GM18508 (cell line): Measurements from ENCODE around the gene SHLD1.
"Not testable (repeated sequence)": the region's sequence is repeated elsewhere in the genome, so short reads cannot be mapped to it uniquely, and the experiment has no call there.

Source experiments
- ATAC-seq: cut with Tn5 transposase; IDR thresholded peaks from one replicate; pipeline ENCODE4 v1.9.1; 2021; ENCODE audit warnings: moderate number of reproducible peaks; ENCODE audit not compliant: insufficient read depth, unreplicated experiment

SHLD1 gene

GRCh38 chr20:5779071-5779900, 29.1 kb downstream of the SHLD1 start:
- ATAC-seq = no peak

- no peak for ATAC-seq
Observed at GRCh38 chr20:5780846-5781217, 30.6 kb downstream of the SHLD1 start.

- not testable (repeated sequence) for ATAC-seq
Observed at GRCh38 chr20:5781367-5781766, 31.2 kb downstream of the SHLD1 start.

DNA sequence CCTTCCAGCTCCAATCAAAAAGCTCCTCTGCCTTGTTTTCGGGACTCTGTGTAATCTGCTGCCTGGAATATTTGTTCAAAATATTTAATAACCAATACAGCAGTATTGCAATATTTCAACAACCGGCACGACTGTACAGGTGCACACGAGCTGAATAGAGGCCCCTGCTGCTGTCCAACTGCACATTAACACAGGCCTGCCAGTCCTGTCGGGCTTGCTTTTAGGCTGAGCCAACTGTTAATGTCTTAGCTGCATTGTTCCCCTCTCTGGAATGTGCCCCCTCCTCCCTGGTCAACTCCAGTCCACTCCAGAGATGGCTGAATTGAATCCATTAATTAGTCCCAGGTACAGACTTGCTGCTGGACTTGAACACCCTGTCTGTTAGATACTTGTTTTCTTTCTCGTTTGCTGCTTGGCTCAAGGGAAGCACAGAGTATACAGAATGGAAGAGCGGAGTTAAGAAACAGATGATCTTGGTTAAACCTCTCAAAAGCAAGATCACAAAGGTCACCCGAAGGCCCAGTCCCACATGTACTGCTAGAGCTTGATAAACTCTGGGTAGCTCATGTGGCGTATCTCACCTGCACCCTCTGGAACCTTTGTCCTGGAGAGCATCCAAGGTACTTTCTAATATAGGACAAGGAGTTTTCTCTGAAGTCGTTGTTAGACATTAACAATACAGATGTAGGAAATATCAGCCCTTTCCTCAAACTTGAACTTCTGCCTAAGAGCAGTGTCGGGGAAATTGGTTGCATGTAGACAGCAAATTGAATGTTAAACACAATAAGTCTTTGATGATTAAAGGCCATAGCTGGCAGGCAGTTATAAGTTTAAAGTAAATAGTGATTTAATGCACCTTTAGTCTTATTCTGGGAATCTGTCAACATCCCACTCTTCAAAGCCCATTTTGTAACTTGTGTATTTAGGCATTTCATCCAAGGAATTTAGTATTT, 31.9 kb downstream of the SHLD1 start:
- no peak for ATAC-seq

DNA sequence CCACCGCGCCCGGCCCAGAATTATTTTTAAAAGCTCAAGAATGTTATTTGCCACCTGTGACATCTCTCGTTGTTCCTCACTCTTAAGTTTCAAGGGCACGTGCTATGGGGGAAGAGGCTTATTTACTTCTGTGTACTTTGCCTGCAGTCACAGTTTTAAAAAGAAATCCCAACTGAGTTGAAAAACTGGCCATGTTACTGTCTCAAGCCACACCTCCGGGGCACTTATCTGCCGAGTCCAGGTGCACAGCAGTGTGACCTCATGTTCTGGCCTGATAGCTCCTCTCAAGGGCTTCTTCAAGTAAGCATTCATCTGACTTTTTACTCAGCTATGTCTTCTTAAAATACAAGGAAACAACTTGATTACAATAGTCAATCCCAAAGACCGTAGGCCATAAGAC, 34.5 kb downstream of the SHLD1 start:
- ATAC-seq = no peak

DNA sequence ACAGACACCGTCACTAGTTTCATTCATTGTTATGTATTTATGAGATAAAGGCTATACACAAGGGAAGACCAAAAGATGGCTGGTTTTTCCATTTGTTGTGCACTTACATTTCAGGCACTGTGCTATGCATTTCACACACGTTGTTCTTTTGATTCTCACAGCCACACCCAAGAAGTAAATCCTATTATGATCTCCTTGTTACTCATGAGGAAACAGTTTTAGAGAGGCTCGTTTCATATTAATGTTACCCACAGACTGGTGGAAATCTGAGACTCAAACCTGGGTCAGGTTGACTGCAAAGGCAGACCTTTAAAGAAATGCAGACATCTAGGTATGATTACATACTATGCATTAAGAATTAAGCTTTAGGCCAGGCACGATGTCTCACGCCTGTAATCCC, 34.9 kb downstream of the SHLD1 start:
- ATAC-seq = no peak

DNA sequence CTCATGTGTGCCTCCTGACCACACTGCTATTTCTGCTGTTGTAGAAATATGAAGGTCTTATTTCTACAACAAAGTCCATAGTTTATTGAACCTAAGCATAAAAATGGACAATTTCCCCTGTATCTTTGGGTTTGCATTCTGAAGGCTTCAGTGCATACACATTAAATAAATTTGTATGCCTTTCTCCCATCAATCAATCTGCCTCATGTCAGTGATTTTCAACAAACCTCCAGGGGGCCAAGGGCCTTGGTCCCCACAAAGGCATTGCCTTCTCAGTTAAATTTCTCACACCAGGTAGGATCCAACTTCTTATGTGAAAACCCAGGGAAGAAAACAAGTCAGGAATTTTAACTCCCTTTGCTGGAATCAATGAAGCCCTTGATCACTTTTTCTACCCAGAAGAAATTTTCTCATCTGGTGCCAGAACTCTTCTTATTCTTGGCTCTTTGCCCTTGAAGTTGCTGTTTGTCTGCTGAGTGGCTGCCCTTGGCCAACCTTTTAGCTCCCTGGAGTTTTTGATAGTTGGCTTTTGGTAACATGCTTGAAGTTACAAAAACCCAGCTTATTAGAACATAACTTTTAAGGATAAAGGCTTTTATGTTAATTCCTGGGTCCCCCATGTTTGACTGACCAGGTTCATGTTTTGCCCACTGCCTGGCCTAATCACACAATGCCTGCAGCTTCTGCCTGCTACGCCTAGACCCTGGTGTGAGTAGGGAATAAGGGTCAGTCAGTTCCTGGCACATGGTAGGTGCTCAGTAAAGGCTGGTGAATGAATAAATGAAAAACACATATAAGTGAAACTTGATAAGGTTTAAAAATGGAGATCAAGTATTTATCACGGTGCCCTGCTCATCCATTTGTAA, 37.0 kb downstream of the SHLD1 start:
- ATAC-seq = no peak

GRCh38 chr20:5787796-5788165, 37.6 kb downstream of the SHLD1 start:
- ATAC-seq = no peak

DNA sequence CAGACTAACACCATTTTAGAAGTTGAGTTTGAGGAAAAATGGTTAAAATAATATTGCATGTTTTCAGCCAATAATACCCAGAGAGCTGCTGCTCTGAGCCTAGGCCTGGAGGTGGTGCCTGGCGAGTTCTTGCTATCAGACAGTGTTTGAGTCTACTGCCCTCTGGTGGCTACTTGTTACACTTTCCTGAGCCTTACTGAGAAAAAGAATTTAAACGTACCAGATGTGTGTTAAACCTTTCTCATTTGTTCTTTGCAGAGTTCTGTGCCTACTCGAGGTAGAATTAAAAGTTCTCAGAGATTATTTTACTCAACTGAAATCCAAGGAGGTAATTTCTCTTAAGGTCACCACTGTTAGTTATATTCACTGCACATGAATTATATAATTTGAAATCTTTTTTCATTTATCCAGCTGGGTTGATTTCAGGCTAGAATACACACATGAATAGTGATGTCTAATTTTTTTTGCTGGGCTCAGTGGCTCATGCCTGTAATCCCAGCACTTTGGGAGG, 38.2 kb downstream of the SHLD1 start:
- ATAC-seq = no peak

- no peak for ATAC-seq
Observed at GRCh38 chr20:5789827-5790226, 39.6 kb downstream of the SHLD1 start.

GRCh38 chr20:5793916-5794315, 43.7 kb downstream of the SHLD1 start:
- no peak for ATAC-seq

DNA sequence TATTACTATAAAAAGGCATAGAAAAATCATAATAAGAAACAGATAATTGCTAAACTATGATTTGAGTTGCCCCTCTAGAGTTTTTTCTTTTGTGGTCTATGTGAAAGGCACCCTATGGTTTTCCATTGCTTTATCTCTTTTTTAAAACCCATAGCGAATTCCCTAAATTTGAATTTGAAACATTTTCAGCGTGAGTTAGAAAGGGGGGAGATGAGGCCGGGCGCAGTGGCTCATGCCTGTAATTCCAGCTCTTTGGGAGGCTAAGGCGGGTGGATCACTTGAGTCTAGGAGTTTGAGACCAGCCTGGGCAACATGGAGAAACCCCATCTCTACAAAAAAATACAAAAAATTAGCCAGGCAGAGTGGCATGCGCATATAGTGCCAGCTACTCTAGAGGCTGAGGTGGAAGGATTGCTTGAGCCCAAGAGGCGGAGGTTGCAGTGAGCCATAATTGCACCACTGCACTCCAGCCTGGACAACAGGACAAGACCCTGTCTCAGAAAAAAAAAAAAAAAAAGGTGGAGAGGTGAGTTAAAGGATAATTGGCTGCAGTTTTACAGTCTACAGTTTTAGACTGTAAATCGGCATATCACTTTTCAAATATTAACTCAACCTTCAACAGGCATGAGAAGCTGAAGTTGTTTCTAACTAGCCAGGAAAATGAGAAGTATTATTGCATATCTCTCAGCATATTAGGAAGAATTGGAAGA, 46.3 kb downstream of the SHLD1 start:
- ATAC-seq = no peak

- no peak for ATAC-seq
Observed at GRCh38 chr20:5797165-5797564, 47.0 kb downstream of the SHLD1 start.

DNA sequence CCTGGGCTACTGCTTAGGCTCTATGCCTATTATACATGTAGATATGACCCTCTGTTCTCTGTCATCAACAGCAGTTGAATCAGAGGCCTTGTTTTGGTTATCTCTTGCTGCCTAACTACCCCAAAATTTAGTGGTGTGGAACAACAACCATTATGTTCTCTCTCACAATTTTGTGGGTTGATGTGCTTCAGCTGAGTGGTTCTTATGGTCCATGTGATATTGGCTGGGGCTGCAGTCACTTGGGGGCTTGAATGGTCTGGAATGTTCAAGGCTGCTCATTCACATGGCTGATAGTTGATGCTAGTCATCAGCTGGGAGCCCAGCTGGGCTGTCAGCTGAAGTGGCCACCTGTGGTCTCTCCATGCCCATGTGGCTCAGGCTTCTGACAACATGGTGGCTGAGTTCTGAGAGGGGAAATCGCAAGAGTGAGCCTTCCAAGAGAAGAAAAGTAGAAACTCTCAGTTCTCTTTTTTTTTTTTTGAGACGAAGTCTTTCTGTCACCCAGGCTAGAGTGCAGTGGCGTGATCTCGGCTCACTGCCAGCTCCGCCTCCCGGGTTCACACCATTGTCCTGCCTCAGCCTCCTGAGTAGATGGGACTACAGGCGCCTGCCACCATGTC, 47.8 kb downstream of the SHLD1 start:
- ATAC-seq = peak; percentile 83

- ATAC-seq = not testable (repeated sequence)
Observed at GRCh38 chr20:5803754-5804303, 53.6 kb downstream of the SHLD1 start.

DNA sequence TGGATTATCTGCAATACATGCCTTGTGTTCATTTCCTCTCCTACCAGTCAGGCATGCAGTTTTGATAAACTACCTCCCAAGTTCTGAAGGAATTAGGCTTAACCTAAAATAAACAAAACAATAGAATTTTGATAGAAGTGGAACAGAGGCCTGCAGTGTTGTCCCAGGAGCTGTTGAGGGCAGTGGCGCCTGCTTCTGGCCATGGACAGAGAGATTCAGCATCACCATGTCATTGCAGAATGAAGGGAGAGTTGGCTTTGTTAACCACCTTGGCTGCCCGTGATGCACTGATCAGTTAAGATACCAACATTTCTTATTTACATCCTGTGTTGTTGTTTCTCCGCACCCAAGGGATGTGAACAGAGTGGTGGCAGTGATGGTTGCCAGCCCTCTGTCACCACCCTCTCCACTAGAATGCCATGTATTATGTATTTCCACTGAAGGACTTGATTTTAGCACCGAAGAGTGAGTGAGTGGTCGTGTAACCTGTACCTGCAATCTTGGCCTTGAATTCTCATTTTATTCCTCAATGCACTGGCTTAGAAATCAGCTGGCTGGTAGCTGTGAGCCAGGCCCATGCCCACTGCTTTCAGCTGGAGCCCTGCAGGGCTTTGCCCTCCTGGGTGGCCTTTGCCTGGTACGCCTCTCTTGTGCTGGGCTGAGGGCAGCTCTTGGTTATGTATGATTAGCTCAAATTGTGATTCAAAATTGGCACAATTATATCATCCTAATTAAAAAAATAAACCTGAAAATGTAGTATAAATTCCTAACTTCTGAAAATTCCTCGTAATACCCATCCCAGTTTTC, 56.5 kb downstream of the SHLD1 start:
- no peak for ATAC-seq

- no peak for ATAC-seq
Observed at GRCh38 chr20:5807431-5807830, 57.2 kb downstream of the SHLD1 start.

DNA sequence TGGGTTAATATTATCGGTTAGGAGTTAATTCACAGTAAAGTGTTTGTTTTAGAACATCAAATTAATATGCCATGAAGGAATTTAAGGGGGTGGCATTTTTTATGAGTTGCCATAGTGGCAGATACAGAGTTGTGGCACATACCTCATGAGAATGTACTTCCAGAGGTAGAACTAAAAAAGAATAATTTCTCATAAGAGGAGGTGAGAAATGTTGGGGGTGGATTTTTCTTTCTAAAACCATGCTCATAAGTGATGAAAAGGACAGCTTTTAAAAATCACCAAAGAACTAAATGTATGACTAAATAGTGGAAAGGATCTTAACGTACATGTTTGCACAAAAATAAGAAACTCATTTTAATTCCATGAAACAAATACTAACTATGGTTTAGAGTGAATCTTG, 58.7 kb downstream of the SHLD1 start:
- ATAC-seq = no peak
